ENCODE data around the gene BAD. TPM values are rescaled to one million over a fixed set of nuclear protein-coding genes. Genes with fewer than 3 reads are reported as not detected.

Gene BAD
- total and polyA plus RNA-seq, 2 of the 13 experiments (the other 11 are each of a cell fraction or from before 2014, with no cell fraction given) = 17.9 to 28.5 TPM

DNA sequence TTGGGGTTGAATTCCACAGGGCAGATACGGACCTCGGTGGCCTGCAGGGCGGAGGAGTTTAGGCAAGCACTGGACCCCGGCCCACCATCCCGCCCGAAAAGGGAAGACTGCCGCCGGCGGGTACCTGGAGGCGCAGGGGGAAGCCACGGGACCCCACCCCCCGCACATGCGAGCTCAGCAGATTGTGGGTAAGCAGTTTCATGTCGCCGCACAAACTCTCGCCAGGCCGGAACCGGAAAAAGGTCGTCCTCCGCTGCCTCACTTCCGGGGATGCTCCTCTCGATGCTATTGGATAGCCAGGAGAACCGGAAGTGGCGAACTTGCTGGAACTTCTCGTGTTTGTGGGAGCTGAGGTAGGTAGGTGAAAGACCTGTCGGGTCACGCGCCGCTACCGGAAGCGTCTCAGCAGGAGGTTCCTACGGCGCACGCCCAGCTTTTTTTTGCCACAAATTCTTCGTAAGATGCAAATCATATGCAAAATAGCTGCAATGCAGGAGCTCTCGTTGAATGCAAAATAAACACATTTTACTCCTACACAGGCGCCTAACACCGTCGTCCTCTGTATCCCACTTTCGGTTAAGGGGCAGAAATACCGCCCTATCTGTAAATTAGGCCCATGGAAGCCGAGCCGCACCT is 33.0 kb upstream of the BAD start, which contains the start of gene TRMT112 (continued):
- TF ChIP-seq REL (CRISPR knock-in tag; conservative IDR thresholded peaks at IDR 0.05) = no peak
- 0 out of 2 replicates have a peak, but pooled peaks have one; percentile 31 for TF ChIP-seq ZNF160 (CRISPR knock-in tag; IDR thresholded peaks at IDR 0.05)
- peak; percentile 81; the same call in 1 of the 2 replicates for TF ChIP-seq MED13 (CRISPR knock-in tag; IDR thresholded peaks at IDR 0.05)
- TF ChIP-seq, protein P1, sequence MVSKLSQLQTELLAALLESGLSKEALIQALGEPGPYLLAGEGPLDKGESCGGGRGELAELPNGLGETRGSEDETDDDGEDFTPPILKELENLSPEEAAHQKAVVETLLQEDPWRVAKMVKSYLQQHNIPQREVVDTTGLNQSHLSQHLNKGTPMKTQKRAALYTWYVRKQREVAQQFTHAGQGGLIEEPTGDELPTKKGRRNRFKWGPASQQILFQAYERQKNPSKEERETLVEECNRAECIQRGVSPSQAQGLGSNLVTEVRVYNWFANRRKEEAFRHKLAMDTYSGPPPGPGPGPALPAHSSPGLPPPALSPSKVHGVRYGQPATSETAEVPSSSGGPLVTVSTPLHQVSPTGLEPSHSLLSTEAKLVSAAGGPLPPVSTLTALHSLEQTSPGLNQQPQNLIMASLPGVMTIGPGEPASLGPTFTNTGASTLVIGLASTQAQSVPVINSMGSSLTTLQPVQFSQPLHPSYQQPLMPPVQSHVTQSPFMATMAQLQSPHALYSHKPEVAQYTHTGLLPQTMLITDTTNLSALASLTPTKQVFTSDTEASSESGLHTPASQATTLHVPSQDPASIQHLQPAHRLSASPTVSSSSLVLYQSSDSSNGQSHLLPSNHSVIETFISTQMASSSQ (IDR thresholded peaks at IDR 0.05; ENCODE audit: low read depth) = no peak
- TF ChIP-seq, protein P1 (CRISPR knock-in tag; IDR thresholded peaks at IDR 0.05; ENCODE audit: borderline replicate concordance) = 0 out of 2 replicates have a peak, but pooled peaks have one; percentile 25
- no peak for TF ChIP-seq GATAD2A (CRISPR knock-in tag; IDR thresholded peaks at IDR 0.05)
- TF ChIP-seq, protein P2, sequence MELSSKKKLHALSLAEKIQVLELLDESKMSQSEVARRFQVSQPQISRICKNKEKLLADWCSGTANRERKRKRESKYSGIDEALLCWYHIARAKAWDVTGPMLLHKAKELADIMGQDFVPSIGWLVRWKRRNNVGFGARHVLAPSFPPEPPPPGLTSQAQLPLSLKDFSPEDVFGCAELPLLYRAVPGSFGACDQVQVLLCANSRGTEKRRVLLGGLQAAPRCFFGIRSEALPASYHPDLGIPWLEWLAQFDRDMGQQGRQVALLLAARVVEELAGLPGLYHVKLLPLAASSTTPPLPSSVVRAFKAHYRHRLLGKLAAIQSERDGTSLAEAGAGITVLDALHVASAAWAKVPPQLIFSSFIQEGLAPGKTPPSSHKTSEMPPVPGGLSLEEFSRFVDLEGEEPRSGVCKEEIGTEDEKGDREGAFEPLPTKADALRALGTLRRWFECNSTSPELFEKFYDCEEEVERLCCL (CRISPR knock-in tag; IDR thresholded peaks at IDR 0.05; ENCODE audit: borderline replicate concordance) = no peak
- TF ChIP-seq, protein P3, sequence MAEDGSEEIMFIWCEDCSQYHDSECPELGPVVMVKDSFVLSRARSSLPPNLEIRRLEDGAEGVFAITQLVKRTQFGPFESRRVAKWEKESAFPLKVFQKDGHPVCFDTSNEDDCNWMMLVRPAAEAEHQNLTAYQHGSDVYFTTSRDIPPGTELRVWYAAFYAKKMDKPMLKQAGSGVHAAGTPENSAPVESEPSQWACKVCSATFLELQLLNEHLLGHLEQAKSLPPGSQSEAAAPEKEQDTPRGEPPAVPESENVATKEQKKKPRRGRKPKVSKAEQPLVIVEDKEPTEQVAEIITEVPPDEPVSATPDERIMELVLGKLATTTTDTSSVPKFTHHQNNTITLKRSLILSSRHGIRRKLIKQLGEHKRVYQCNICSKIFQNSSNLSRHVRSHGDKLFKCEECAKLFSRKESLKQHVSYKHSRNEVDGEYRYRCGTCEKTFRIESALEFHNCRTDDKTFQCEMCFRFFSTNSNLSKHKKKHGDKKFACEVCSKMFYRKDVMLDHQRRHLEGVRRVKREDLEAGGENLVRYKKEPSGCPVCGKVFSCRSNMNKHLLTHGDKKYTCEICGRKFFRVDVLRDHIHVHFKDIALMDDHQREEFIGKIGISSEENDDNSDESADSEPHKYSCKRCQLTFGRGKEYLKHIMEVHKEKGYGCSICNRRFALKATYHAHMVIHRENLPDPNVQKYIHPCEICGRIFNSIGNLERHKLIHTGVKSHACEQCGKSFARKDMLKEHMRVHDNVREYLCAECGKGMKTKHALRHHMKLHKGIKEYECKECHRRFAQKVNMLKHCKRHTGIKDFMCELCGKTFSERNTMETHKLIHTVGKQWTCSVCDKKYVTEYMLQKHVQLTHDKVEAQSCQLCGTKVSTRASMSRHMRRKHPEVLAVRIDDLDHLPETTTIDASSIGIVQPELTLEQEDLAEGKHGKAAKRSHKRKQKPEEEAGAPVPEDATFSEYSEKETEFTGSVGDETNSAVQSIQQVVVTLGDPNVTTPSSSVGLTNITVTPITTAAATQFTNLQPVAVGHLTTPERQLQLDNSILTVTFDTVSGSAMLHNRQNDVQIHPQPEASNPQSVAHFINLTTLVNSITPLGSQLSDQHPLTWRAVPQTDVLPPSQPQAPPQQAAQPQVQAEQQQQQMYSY (CRISPR knock-in tag; IDR thresholded peaks at IDR 0.05) = no peak
- TF ChIP-seq NCOA5 (CRISPR knock-in tag; IDR thresholded peaks at IDR 0.05) = no peak
- TF ChIP-seq, protein P4, sequence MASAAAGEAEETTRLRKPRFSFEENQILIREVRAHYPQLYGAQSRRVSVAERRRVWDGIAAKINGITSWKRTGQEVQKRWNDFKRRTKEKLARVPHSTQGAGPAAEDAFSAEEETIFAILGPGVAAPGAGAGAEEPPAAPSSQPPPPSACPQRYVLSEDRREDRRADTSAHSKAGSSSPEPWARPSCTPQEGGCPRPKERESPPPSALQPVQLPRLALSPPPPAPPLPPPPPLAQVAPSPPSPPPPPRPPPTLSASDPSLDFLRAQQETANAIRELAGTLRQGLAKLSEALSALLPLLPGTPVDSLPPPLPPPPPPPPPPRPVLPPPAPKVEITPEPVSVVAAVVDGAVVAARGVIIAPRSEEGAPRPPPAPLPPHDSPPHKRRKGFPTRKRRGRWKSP (CRISPR knock-in tag; IDR thresholded peaks at IDR 0.05) = peak; percentile 76; the same call in 1 of the 2 replicates
- TF ChIP-seq RFXAP (CRISPR knock-in tag; IDR thresholded peaks at IDR 0.05; ENCODE audit: borderline replicate concordance) = peak; percentile 68; the same call in 1 of the 2 replicates
- TF ChIP-seq, protein P5, sequence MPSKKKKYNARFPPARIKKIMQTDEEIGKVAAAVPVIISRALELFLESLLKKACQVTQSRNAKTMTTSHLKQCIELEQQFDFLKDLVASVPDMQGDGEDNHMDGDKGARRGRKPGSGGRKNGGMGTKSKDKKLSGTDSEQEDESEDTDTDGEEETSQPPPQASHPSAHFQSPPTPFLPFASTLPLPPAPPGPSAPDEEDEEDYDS (CRISPR knock-in tag; IDR thresholded peaks at IDR 0.05) = peak; percentile 35; the same call in 1 of the 2 replicates
- TF ChIP-seq, protein P6, sequence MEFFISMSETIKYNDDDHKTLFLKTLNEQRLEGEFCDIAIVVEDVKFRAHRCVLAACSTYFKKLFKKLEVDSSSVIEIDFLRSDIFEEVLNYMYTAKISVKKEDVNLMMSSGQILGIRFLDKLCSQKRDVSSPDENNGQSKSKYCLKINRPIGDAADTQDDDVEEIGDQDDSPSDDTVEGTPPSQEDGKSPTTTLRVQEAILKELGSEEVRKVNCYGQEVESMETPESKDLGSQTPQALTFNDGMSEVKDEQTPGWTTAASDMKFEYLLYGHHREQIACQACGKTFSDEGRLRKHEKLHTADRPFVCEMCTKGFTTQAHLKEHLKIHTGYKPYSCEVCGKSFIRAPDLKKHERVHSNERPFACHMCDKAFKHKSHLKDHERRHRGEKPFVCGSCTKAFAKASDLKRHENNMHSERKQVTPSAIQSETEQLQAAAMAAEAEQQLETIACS (CRISPR knock-in tag; IDR thresholded peaks at IDR 0.05) = peak; percentile 46; the same call in 1 of the 2 replicates
- TF ChIP-seq ELF4 (CRISPR knock-in tag; IDR thresholded peaks at IDR 0.05; ENCODE audit: borderline replicate concordance) = peak; percentile 92; the same call in 1 of the 2 replicates
- no peak for TF ChIP-seq ZSCAN20 (CRISPR knock-in tag; IDR thresholded peaks at IDR 0.05; ENCODE audit: borderline replicate concordance)
- no peak for TF ChIP-seq ZNF296 (CRISPR knock-in tag; conservative IDR thresholded peaks at IDR 0.05)
- TF ChIP-seq ZNF652 (CRISPR knock-in tag; IDR thresholded peaks at IDR 0.05; ENCODE audit: borderline replicate concordance, low read depth) = no peak
